HG03039 (cell line): ENCODE measurements around the gene DENR.

Source experiments
- ATAC-seq: cut with Tn5 transposase; IDR thresholded peaks from one replicate; pipeline ENCODE4 v1.9.1; 2021; ENCODE audit warnings: mild to moderate bottlenecking, moderate library complexity; ENCODE audit not compliant: unreplicated experiment

The DENR gene

GRCh38 chr12:122813310-122813713 is 60.7 kb downstream of the DENR start:
- no peak for ATAC-seq

- no peak for ATAC-seq
Measured at GRCh38 chr12:122819209-122819785, 66.7 kb downstream of the DENR start.

- no peak for ATAC-seq
Measured at GRCh38 chr12:122820138-122820537, 67.5 kb downstream of the DENR start.
